ENCODE results near the gene NDUFB7. TPM values are rescaled to one million over a fixed set of nuclear protein-coding genes. Genes with fewer than 3 reads are reported as not detected.

The NDUFB7 gene
- polyA plus RNA-seq, 1 of the 3 experiments (the other 2 are of a cell fraction), result 465 TPM

DNA sequence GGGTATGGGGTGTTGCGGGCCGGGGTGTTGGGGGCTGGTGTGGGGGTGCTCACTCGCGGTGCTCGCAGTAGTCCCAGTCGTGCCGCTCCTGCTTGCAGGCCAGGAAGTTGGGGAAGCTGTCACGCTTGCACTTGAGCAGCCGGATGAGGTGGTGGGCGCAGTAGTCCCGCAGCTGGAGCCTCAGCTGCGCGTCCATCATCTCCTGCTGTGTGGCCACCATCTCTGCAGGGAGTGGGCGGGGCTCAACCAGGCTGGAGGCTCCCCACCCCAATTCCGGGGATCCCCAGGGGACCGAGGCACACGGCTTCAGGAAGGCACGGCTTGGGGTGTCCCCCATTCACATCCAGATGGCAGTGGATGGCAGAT is 5.2 kb downstream of the NDUFB7 start:
- no peaks in the 10 kb centered on the region for H3F3A ChIP-seq (replicated peaks; ENCODE audit: insufficient read depth)
- no peak for DNase-seq
- no peaks in the 10 kb centered on the region for H4K20me1 ChIP-seq (ENCODE audit: insufficient read depth)
- ChIA-PET CTCF (interaction anchor here (2.0 to 7.9 kb wide), 2 partner anchors 10 kb away, joined by 11 to 60 read pairs; no protein-coding TSS in a partner anchor), POLR2A (no interaction called here)
- H3K27me3 ChIP-seq (ENCODE audit: insufficient read depth), result no peaks in the 10 kb centered on the region
- peaks cover 24% of the 10 kb centered on the region for H3K79me2 ChIP-seq (ENCODE audit: insufficient read depth)
- peaks cover 0 to 8% of the 10 kb centered on the region in 2 experiments; a peak in 2 of 4 replicates for H3K4me1 ChIP-seq (ENCODE audit: control insufficient read depth in 1 of 2, insufficient read depth in 2 of 2, low read depth in 1 of 2, low read length in 1 of 2)
- H3K36me3 ChIP-seq (replicated peaks in 1 of 2; ENCODE audit: control insufficient read depth in 1 of 2, insufficient read depth in 2 of 2, low read length in 1 of 2), result peaks cover 0 to 17% of the 10 kb centered on the region in 2 experiments
- no peak overlapping the region for H3K27ac ChIP-seq (ENCODE audit: low read depth in 2 of 2, low read length in 1 of 2)
- H3K9ac ChIP-seq, result no peak overlapping the region
- H3K9me2 ChIP-seq, result no peaks in the 10 kb centered on the region
- TF ChIP-seq TEAD4 (IDR thresholded peaks at IDR 0.05; ENCODE audit: borderline replicate concordance, insufficient read depth), result no peak
- no peak for TF ChIP-seq MEF2A (IDR thresholded peaks at IDR 0.05; ENCODE audit: borderline replicate concordance, low read depth)
- no peak for TF ChIP-seq EZH2phosphoT487 (IDR thresholded peaks at IDR 0.05; ENCODE audit: borderline replicate concordance, low read depth)
- TF ChIP-seq NFIC (IDR thresholded peaks at IDR 0.05; ENCODE audit: borderline replicate concordance), result no peak
- 67% methylated on average over 1 of the region's 18 CpGs for WGBS (ENCODE audit: low lambda C conversion rate)
- H2AFZ ChIP-seq (ENCODE audit: low read depth), result no peak overlapping the region
- no peak overlapping the region for H3K4me3 ChIP-seq (ENCODE audit: low read depth in 2 of 2, low read length in 1 of 2)
- H3K4me2 ChIP-seq, result no peak overlapping the region
- no peaks in the 10 kb centered on the region for H3K9me3 ChIP-seq

DNA sequence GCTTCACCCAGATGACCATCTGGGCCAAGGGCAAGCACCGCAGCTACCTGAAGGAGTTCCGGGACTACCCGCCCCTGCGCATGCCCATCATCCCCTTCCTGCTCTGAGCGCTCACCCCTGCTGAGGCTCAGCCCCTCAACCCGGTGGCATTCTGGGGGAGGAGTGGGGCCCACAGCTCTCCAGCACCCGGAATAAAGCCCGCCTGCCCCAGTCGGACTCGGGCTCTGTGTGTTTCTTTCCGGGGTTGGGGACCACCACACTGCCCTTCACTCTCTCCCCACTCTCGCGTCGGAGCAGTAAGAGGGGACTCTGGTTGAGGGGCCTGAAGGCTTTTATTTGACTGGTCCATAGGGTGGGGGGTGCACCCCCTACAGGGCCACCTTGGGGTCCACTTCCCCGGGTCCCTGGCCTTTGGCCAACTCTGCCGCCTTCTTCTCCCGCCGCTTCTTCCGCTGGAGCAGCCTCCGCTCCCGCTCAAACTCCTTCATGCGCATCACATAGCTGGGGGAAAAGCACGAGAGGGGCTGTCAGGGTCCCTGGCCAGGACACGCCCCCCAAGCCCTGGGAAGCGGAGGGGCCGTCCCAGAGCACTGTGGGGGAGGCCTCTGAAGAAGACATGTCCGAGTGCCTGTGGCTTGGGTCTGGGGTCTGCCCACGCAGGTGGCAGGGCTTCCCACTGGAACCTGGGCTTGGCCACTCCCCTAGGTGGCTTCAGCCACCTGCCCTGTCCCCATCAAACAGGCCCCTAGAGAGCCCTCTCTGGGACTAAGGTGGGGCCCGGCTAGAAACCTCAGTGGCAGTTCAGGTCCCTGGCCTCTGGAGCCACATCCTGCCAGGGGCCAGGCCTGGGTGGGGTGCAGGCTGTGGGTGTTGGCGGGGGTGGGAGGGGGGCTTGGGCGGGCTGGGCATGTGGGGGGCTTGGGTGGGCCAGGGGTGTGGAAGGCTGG is 5.8 kb downstream of the NDUFB7 start:
- H3K4me1 ChIP-seq (ENCODE audit: control insufficient read depth in 1 of 2, insufficient read depth in 2 of 2, low read depth in 1 of 2, low read length in 1 of 2), result peaks cover 0 to 7% of the 10 kb centered on the region in 2 experiments; a peak in 2 of 4 replicates
- no peak overlapping the region for H2AFZ ChIP-seq (ENCODE audit: low read depth)
- ChIA-PET POLR2A (no interaction called here), CTCF (interaction anchor here (2.0 kb wide), 1 partner anchor 9 kb away, joined by 11 read pairs; no protein-coding TSS in a partner anchor)
- H3K4me2 ChIP-seq, result no peak overlapping the region
- H3K79me2 ChIP-seq (ENCODE audit: insufficient read depth), result peaks cover 18% of the 10 kb centered on the region
- H3K9ac ChIP-seq, result no peak overlapping the region
- H4K20me1 ChIP-seq (ENCODE audit: insufficient read depth), result no peaks in the 10 kb centered on the region
- no peaks in the 10 kb centered on the region for H3F3A ChIP-seq (replicated peaks; ENCODE audit: insufficient read depth)
- no peaks in the 10 kb centered on the region for H3K9me2 ChIP-seq
- peaks cover 0 to 17% of the 10 kb centered on the region in 2 experiments for H3K36me3 ChIP-seq (replicated peaks in 1 of 2; ENCODE audit: control insufficient read depth in 1 of 2, insufficient read depth in 2 of 2, low read length in 1 of 2)
- H3K27ac ChIP-seq (ENCODE audit: low read depth in 2 of 2, low read length in 1 of 2), result no peak overlapping the region
- DNase-seq, result peak; percentile 23
- 86% methylated on average over 21 of the region's 31 CpGs for WGBS (ENCODE audit: low lambda C conversion rate)
- no peaks in the 10 kb centered on the region for H3K9me3 ChIP-seq
- no peak for TF ChIP-seq RAD21 (IDR thresholded peaks at IDR 0.05; ENCODE audit: low read length)
- TF ChIP-seq EP300 (IDR thresholded peaks at IDR 0.05; ENCODE audit: borderline replicate concordance in 1 of 2, low read depth in 1 of 2, low read length in 1 of 2), result no peak
- TF ChIP-seq GATA2 (CRISPR knock-in tag; IDR thresholded peaks at IDR 0.05), result no peak
- no peak for TF ChIP-seq FOSL2 (IDR thresholded peaks at IDR 0.05; ENCODE audit: borderline replicate concordance, low read depth)
- TF ChIP-seq MEF2A (IDR thresholded peaks at IDR 0.05; ENCODE audit: borderline replicate concordance, low read depth), result no peak
- TF ChIP-seq, protein P1, sequence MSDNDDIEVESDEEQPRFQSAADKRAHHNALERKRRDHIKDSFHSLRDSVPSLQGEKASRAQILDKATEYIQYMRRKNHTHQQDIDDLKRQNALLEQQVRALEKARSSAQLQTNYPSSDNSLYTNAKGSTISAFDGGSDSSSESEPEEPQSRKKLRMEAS (IDR thresholded peaks at IDR 0.05; ENCODE audit: low read depth), result no peak
- no peak for TF ChIP-seq JUND (IDR thresholded peaks at IDR 0.05)
- TF ChIP-seq FOXM1 (IDR thresholded peaks at IDR 0.05; ENCODE audit: low read depth), result no peak
- no peak overlapping the region for H3K4me3 ChIP-seq (ENCODE audit: low read depth in 2 of 2, low read length in 1 of 2)
- no peaks in the 10 kb centered on the region for H3K27me3 ChIP-seq (ENCODE audit: insufficient read depth)
